KOPT-K1 (cell line): ENCODE data around the gene FH.

Source experiments
- H3K27ac ChIP-seq: fragments of 200-600 bp; sonication (generic); 2 replicates; pipeline ENCODE4 v1.5.1; 2016; ENCODE audit warnings: antibody characterized with exemption, mild to moderate bottlenecking, low read depth, low read length; ENCODE audit not compliant: poor library complexity, severe bottlenecking
- H3K36me3 ChIP-seq: fragments of 200-600 bp; sonication (generic); 2 replicates; pipeline ENCODE4 v1.5.1; 2017; ENCODE audit warnings: antibody characterized with exemption, mild to moderate bottlenecking, low read length, moderate library complexity; ENCODE audit not compliant: insufficient read depth
- H3K9me3 ChIP-seq: fragments of 200-600 bp; sonication (generic); 2 replicates; pipeline ENCODE4 v1.5.1; 2017; ENCODE audit warnings: antibody characterized with exemption, low read length, mild to moderate bottlenecking; ENCODE audit not compliant: insufficient read depth, poor library complexity, severe bottlenecking

FH gene

GRCh38 chr1:241456743-241457142 is 62.8 kb downstream of the FH start:
- H3K27ac ChIP-seq = no peak overlapping the region
- H3K9me3 ChIP-seq = no peaks in the 10 kb centered on the region
- no peaks in the 10 kb centered on the region for H3K36me3 ChIP-seq

GRCh38 chr1:241453732-241454131 is 65.8 kb downstream of the FH start:
- Histone ChIP-seq H3K27ac (no peak overlapping the region), H3K36me3 (no peaks in the 10 kb centered on the region), H3K9me3 (no peaks in the 10 kb centered on the region)

GRCh38 chr1:241451956-241452355 is 67.6 kb downstream of the FH start:
- no peak overlapping the region for H3K27ac ChIP-seq
- no peaks in the 10 kb centered on the region for H3K36me3 ChIP-seq
- no peaks in the 10 kb centered on the region for H3K9me3 ChIP-seq
